NCI-H2107 (cell line): ENCODE results near the gene INCENP.

Source experiments
- DNase-seq: peaks from one replicate; lab custom pipeline; 2025; lab: John Stamatoyannopoulos, UW

Gene INCENP

DNA sequence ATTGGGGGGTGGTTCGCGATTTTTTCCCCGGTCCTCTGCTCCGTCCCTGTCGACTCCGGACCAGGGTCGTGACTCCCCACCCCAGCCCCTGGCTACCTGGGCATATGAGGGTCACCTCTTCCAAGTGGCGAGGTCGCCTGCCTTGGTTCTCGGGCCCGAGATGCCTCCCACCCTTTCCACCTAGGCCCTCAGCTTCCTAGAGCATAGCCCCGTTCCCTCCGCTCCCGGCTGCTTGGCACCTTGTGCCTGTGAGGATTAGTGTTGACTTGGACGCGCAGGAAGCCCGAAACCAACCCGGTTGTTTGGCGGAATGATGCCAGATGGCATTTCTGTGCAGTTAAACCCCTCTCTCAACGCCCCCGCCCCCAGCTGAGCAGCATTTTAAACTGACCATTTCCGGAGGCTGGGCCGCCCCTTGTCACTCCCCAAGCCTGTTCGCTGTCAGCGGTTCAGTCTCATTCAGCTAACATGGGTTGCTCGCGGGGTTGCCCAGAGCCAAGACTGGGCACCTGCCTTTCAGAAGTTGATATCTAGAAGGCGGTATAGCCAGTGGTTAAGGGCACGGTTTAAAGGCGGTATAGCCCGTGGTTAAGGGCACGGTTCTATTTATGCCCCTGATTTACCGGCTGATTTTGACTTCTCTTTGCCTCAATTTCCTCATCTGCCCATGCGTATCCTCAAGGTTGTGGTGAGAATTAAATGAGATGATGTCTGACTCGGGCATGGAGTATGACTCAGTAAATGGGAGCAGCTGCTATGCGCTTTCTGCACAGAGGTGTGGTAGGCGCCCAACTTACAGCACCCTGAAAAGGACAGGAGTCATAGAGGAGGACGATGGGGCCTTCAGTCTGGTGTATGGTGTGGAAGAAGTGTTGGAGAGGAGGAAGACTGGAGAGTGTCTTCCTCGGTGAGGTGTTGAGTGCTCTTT, 639 bp downstream of the INCENP start:
- no peak for DNase-seq

DNA sequence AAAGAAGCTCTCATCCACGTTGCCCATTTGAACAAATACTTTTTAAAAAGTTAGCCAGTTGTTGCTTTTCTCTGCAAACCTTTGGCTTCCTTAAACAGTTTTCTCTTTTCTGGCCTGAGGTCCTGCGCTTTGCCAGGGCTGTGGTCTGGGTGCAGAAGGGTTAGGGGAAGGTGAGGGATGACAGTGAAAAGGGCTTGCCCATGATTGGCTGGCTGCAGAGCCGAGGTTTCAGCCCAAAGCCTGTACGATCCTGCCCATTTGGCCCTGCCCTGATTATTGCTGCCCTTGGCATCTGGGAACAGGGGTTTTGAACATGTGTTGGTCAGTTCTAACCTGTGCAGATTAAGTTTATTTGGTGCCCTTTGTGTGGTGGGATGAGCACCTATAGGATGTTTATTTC, 1.5 kb downstream of the INCENP start:
- no peak for DNase-seq

GRCh38 chr11:62125881-62126280, 2.1 kb downstream of the INCENP start:
- no peak for DNase-seq

GRCh38 chr11:62127426-62127825, 3.6 kb downstream of the INCENP start:
- DNase-seq = no peak

- no peak for DNase-seq
Observed at GRCh38 chr11:62127941-62128770, 4.3 kb downstream of the INCENP start.

DNA sequence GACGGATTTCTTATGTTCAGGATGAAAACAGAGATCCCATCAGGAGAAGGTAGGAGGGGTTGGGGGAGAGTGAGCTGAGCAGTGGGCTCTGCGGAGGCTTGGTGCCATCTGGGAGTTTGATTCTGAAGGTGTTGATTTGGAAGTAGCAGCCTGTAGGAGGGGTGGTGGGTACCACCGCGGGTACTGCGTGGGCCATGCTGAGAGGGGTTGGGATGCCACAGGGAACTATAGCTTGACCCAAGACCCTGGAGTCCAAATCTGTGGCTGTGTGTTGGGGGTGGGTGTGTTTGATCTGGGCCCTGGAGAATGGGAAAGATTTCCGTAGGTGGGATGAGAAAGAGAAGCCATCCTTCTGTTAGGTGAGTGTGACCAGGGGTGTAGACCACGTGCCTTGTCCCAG, 5.0 kb downstream of the INCENP start:
- DNase-seq = no peak

DNA sequence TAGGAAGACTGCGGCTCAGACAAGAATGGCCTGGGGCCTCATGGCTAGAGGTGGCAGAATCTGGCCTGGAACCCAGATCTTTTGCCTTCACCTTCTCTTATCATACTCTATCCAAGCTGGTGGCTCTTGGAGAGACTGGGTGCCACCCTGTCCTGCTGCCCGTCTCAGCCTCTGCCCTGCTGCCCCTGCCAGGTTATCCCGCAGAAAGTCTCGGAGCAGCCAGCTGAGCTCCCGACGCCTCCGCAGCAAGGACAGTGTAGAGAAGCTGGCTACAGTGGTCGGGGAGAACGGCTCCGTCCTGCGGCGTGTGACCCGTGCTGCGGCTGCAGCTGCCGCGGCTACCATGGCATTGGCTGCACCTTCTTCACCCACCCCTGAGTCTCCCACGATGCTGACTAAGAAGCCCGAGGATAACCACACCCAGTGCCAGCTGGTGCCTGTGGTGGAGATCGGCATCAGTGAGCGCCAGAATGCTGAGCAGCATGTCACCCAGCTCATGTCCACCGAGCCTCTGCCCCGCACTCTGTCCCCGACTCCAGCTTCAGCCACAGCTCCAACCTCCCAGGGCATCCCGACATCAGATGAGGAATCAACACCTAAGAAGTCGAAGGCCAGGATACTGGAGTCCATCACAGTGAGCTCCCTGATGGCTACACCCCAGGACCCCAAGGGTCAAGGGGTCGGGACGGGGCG, 5.9 kb downstream of the INCENP start:
- DNase-seq = no peak

- DNase-seq = no peak
Observed at GRCh38 chr11:62130283-62131169, 6.7 kb downstream of the INCENP start.

DNA sequence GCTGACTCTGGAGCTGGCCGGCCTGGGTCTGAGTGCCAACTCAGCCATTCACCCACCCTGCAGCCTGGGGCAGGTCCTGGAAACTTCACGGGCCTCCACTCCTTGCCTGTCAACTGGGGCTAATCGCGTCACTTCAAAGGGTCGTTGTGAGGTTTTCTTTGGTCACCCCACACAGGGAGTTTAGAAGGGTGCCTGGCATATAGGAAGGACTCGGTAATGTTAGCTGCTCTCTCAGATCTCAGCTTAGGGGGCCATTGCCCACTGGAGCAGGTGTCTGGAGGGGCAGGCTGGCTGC, 7.3 kb downstream of the INCENP start:
- DNase-seq = no peak

GRCh38 chr11:62132191-62132590, 8.4 kb downstream of the INCENP start:
- DNase-seq = no peak

DNA sequence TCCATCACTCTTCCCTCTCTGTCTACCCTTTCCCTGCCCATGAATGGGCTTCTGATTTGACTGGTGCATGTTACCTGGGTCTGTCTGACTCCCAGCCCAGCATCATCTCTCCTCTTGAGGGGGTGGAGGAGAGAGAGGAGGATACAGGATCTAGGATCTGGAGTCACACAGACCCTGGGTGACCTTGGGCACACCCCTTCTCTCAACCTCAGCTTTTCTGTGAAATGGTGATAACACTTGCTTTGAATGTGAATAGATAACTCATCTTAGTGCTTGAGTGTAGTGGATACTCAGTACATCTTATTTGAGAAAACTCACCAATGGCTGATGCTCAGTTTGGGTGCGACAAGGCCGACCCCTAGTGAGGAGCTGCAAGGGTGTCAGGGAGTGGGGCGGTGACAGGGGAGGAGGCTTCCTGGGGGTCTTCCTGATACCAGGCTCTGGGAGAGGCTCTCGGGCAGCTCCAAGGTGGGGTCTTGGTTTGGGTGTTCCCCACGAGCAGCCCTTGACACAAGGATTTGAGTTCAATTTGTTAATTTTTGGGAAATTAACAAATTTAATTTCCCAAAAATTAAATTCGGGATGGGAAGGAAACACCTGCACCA, 9.0 kb downstream of the INCENP start:
- no peak for DNase-seq

- DNase-seq = no peak
Observed at GRCh38 chr11:62133328-62134065, 9.7 kb downstream of the INCENP start.

- no peak for DNase-seq
Observed at GRCh38 chr11:62137276-62137861, 13.6 kb downstream of the INCENP start.

- DNase-seq = no peak
Observed at GRCh38 chr11:62137881-62138629, 14.2 kb downstream of the INCENP start.

DNA sequence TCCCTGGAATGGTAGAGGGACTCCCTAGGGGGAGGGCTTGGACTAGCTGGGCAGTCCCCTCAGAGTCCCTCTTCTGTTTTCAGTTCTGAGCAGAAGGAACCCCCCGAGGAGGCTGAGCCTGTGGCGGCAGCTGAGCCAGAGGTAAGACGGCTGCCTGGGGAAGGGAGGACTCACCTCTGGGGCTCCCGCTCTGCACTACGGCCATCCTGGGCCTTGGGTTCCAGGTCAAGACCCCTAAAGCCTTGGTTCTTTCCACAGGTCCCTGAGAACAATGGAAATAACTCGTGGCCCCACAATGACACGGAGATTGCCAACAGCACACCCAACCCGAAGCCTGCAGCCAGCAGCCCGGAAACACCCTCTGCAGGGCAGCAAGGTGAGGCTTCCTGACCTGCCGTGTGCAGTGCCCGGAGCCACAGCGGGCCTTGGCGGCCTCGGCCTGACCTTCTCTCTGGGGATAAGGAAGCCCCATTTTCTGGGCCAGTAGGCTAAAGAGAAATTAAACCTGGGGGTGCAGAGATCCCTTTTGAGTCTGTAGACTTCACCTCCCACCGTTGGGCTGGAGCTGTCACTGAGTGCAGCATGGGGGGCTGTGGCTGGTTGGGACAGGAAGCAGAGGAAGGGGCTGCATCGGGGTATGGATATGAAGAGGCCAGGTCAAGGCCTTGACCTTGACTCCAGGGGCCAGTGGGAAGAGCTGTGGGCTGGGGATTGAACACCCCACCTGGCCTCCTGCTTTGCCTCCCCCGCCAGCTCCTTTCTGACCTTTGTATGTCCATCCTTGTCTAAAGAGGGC, 15.0 kb downstream of the INCENP start:
- DNase-seq = no peak

GRCh38 chr11:62139526-62140303, 15.9 kb downstream of the INCENP start:
- DNase-seq = no peak

- DNase-seq = no peak
Observed at GRCh38 chr11:62140304-62141110, 16.7 kb downstream of the INCENP start.
